NB4 (cell line): Measurements from ENCODE around the gene CEP170.

ENCODE experiments used
- CTCF ChIP-seq: IDR thresholded peaks from one replicate; pipeline ENCODE4 v1.5.1; 2012; ENCODE audit warnings: low read depth, low read length
- MYC ChIP-seq: IDR thresholded peaks from 2 replicates; pipeline ENCODE4 v1.6.1; 2011; ENCODE audit warnings: low read depth, low read length
- POLR2A ChIP-seq: IDR thresholded peaks from 2 replicates; pipeline ENCODE4 v1.6.1; 2011; ENCODE audit warnings: mild to moderate bottlenecking; ENCODE audit not compliant: insufficient read length; ENCODE audit errors: extremely low read depth

GRCh38 chr1:243273945-243274344 is 18.9 kb upstream of the CEP170 start:
- TF ChIP-seq CTCF = no peak
- TF ChIP-seq POLR2A = no peak
- TF ChIP-seq MYC = no peak
